Kidney (tissue), 14 donors: ENCODE data around the gene PTPRM. TPM values are rescaled to one million over a fixed set of nuclear protein-coding genes. Genes with fewer than 3 reads are reported as not detected.

Experiments used
- DNase-seq, 5 donors: peaks; one replicate each; pipeline ENCODE4 v3.0.0-alpha.2; 2013 to 2020
- FAIRE-seq: peaks from 2 replicates; lab custom pipeline; 2012; peaks lifted over from hg19 to GRCh38; lab: Jason Lieb, UNC
- H3K27ac ChIP-seq, 2 donors: one replicate each; pipeline ENCODE4 v1.7.0; 2013; ENCODE audit warnings: low read depth in 2 of 2, low read length in 2 of 2, inconsistent platforms in 1 of 2
- H3K27me3 ChIP-seq: one replicate; pipeline ENCODE4 v1.7.1; 2013; ENCODE audit warnings: low read length, inconsistent platforms; ENCODE audit not compliant: control insufficient read depth, insufficient read depth
- H3K36me3 ChIP-seq, 3 donors: one replicate each; pipeline versions ENCODE4 v1.7.0 to v1.7.1; 2013; ENCODE audit warnings: low read length in 3 of 3, control low read depth in 1 of 3, inconsistent platforms in 1 of 3; ENCODE audit not compliant: insufficient read depth in 3 of 3, control insufficient read depth in 2 of 3
- H3K4me1 ChIP-seq, 3 donors: one replicate each; pipeline versions ENCODE4 v1.7.0 to v1.7.1; 2013; ENCODE audit warnings: low read length in 3 of 3, inconsistent platforms in 1 of 3, low read depth in 1 of 3; ENCODE audit not compliant: control insufficient read depth in 2 of 3, insufficient read depth in 2 of 3
- H3K4me3 ChIP-seq, 3 donors: one replicate each; pipeline versions ENCODE4 v1.7.0 to v1.8.1; 2013; ENCODE audit warnings: low read length in 3 of 3, control low read depth in 1 of 3, inconsistent platforms in 1 of 3
- H3K9ac ChIP-seq, 3 donors: one replicate each; pipeline versions ENCODE4 v1.7.0 to v1.7.1; 2013; ENCODE audit warnings: low read length in 3 of 3, control low read depth in 1 of 3, inconsistent platforms in 1 of 3
- H3K9me3 ChIP-seq, 3 donors: one replicate each; pipeline versions ENCODE4 v1.7.0 to v1.7.1; 2013; ENCODE audit warnings: low read length in 3 of 3, control low read depth in 1 of 3, inconsistent platforms in 1 of 3; ENCODE audit not compliant: control insufficient read depth in 2 of 3, insufficient read depth in 1 of 3
- CTCF ChIP-seq: IDR thresholded peaks from 3 replicates; pipeline ENCODE4 v1.5.1; 2012; ENCODE audit warnings: mild to moderate bottlenecking, moderate library complexity, borderline replicate concordance; ENCODE audit not compliant: insufficient read depth; ENCODE audit errors: extremely low read depth
- intact Hi-C: fragments of 100-400 bp; cut with DNase I; formaldehyde crosslinking; loops from one replicate; pipeline ENCODE4 v1.11.1; 2022
- polyA plus RNA-seq: library from polyadenylated mRNA; stranded (reverse); fragments of 350-450 nt; fragmentation: Illumina TruSeq; extraction: RNeasy Lipid Tissue Mini Kit (QIAGEN cat#74804); gene quantifications from one replicate; pipeline ENCODE4 v1.2.3, GENCODE V29; 2014; ENCODE audit warnings: low read depth, low replicate concordance; ENCODE audit not compliant: insufficient read depth
- total RNA-seq: library from RNA; stranded (reverse); fragmentation: NEBNext Ultra II Directional; extraction: Animal tissue kit (Norgen Biotek cat#: 25700); gene quantifications from one replicate; pipeline ENCODE4 v1.2.1, GENCODE V29; 2021
- donor health status: control.
- donor health status: control.
- donor health status: control.
- donor health status: control.
- donor health status: control.
- donor health status: DM: yes; HTN: yes; CAD: no.
- donor health status: Normal renal cell carcinoma (clear cell type).

Gene PTPRM
- total and polyA plus RNA-seq, 2 donors from 2014 or later, result 52.4 to 98.9 TPM

GRCh38 chr18:7671105-7671504 is 104.0 kb downstream of the PTPRM start:
- Histone ChIP-seq H3K4me3 (no peak overlapping the region), H3K4me1 (peaks cover 0 to 7% (median 7%) of the 10 kb centered on the region in 3 donors), H3K27me3 (no peaks in the 10 kb centered on the region), H3K9ac (no peak overlapping the region), H3K27ac (no peak overlapping the region), H3K9me3 (no peaks in the 10 kb centered on the region), H3K36me3 (no peaks in the 10 kb centered on the region)
- intact Hi-C loops, result no loop called here
- no peak for DNase-seq
- no peak for TF ChIP-seq CTCF
- FAIRE-seq, result no peak

GRCh38 chr18:7676253-7676873 is 109.2 kb downstream of the PTPRM start:
- Histone ChIP-seq H3K27ac (no peak overlapping the region), H3K27me3 (no peaks in the 10 kb centered on the region), H3K9ac (no peak overlapping the region), H3K36me3 (no peaks in the 10 kb centered on the region), H3K9me3 (no peaks in the 10 kb centered on the region), H3K4me3 (no peak overlapping the region), H3K4me1 (peaks cover 0 to 3% (median 0%) of the 10 kb centered on the region in 3 donors)
- DNase-seq (no peak), FAIRE-seq (no peak)
- no peak for TF ChIP-seq CTCF
- intact Hi-C loops, result no loop called here

GRCh38 chr18:7677001-7677400 is 109.9 kb downstream of the PTPRM start:
- Histone ChIP-seq H3K9ac (no peak overlapping the region), H3K27ac (no peak overlapping the region), H3K27me3 (no peaks in the 10 kb centered on the region), H3K4me1 (peaks cover 0 to 3% (median 0%) of the 10 kb centered on the region in 3 donors), H3K36me3 (no peaks in the 10 kb centered on the region), H3K9me3 (no peaks in the 10 kb centered on the region), H3K4me3 (no peak overlapping the region)
- TF ChIP-seq CTCF, result no peak
- intact Hi-C loops, result no loop called here
- FAIRE-seq (no peak), DNase-seq (no peak)

GRCh38 chr18:7677424-7677823 is 110.3 kb downstream of the PTPRM start:
- H3K36me3 ChIP-seq, result no peaks in the 10 kb centered on the region
- DNase-seq (no peak), FAIRE-seq (no peak)
- no peaks in the 10 kb centered on the region for H3K27me3 ChIP-seq
- H3K4me3 ChIP-seq, result no peak overlapping the region
- H3K9ac ChIP-seq, result no peak overlapping the region
- peaks cover 0 to 3% (median 0%) of the 10 kb centered on the region in 3 donors for H3K4me1 ChIP-seq
- H3K27ac ChIP-seq, result no peak overlapping the region
- intact Hi-C loops, result no loop called here
- no peaks in the 10 kb centered on the region for H3K9me3 ChIP-seq
- no peak for TF ChIP-seq CTCF
